GM10266 (cell line): ENCODE data around the gene UBE3B.

Experiments
- DNase-seq: peaks from one replicate; pipeline ENCODE4 v3.0.0; 2012; ENCODE audit errors: extremely low spot score
- CTCF ChIP-seq: IDR thresholded peaks from 2 replicates; pipeline ENCODE4 v1.5.1; 2012; ENCODE audit warnings: mild to moderate bottlenecking, low read depth; ENCODE audit not compliant: control insufficient read depth, insufficient read depth; ENCODE audit errors: missing control alignments

The UBE3B gene

GRCh38 chr12:109529691-109530640, 52.5 kb downstream of the UBE3B start:
- no peak for TF ChIP-seq CTCF

DNA sequence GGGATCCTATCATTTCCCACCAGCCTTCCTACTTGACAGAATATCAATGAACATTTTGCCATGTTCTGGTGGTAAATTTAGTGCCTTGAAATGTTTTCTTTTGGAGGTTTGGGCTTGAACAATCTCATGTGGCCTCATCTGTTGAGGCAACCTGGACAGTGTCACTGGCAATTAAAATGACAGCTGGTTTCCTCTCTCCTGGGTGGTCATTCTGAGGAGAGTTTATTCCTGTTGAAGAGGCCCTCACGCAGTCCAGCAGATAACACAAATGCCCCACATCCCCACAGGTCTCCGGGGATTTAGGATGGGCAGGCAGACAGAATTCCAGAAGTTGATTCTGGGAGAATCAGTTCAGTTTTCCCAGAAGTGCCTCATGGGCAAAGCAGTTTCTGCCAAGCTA, 54.0 kb downstream of the UBE3B start:
- DNase-seq: no peak
- no peak for TF ChIP-seq CTCF

More at GRCh38 chr12:109529691-109530640, 52.5 kb downstream of the UBE3B start:
- no peak for DNase-seq

- TF ChIP-seq CTCF: no peak
- DNase-seq: no peak
These were observed 55.5 kb downstream of the UBE3B start for GRCh38 chr12:109532721-109533486.

DNA sequence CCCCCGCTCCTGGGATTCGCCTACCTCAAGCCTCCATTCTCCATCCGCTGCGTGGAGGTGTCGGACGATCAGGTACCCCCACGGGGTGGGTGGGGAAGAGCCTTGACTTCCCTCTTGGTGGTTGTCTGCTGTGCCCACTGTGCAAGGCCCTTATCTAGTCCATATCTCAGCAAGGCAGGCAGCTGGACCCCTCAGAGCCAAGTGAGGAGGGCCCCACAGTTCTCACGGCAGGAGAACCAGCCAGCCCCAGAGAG, 56.0 kb downstream of the UBE3B start:
- DNase-seq: no peak
- TF ChIP-seq CTCF: no peak

GRCh38 chr12:109534456-109534855, 57.0 kb downstream of the UBE3B start:
- DNase-seq: no peak
- TF ChIP-seq CTCF: no peak

- TF ChIP-seq CTCF: no peak
- DNase-seq: no peak
These were observed 57.9 kb downstream of the UBE3B start for GRCh38 chr12:109535231-109535862.

DNA sequence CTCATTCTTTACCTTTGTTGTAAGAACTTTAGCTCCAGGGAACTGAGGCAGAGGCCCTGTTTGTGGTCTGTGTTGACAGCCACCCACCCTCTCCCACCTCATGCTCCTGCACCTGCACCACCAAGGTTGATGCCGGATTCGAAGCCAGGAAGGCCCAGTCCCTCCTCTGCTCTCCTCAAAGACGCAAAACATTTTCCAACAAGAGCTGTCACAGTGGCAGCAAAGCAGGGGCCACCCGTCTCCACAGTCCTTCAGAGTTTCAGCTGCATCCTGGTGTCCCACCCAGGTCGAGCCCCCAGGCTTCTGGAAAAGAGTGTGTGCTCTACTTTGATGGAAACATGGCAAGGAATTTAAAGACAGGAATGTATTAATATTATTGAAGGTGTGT, 58.4 kb downstream of the UBE3B start:
- DNase-seq: no peak

More for the DNA sequence above, 58.4 kb downstream of the UBE3B start:
- no peak for TF ChIP-seq CTCF
